Posterior vena cava (tissue), 2 donors: Measurements from ENCODE around the gene ZNF786. TPM values are rescaled to one million over a fixed set of nuclear protein-coding genes. Genes with fewer than 3 reads are reported as not detected.

ENCODE experiments used
- DNase-seq: peaks from one replicate; pipeline ENCODE4 v3.0.0-alpha.2; 2020; ENCODE audit warnings: low spot score
- intact Hi-C, 2 donors: fragments of 100-400 bp; cut with DNase I; formaldehyde crosslinking; loops; one replicate each; pipeline versions ENCODE4 v1.14.1 to v1.14.2; 2022 to 2023
- long read RNA-seq, 2 donors: library from polyadenylated mRNA; unstranded; transcript quantifications; one replicate each; pipeline ENCODE4 v2.0.0, GENCODE V29; 2020 to 2021
- total RNA-seq, 2 donors: library from RNA; stranded (reverse); fragmentation: NEBNext Ultra II Directional; extraction: Animal tissue kit (Norgen Biotek cat#: 25700); gene quantifications; one replicate each; pipeline ENCODE4 v1.2.1, GENCODE V29; 2021
- donor health status: DM: yes; HTN: yes; CAD: no.
- donor health status: DM: yes; HTN: yes; CAD: no.

Gene ZNF786, protein sequence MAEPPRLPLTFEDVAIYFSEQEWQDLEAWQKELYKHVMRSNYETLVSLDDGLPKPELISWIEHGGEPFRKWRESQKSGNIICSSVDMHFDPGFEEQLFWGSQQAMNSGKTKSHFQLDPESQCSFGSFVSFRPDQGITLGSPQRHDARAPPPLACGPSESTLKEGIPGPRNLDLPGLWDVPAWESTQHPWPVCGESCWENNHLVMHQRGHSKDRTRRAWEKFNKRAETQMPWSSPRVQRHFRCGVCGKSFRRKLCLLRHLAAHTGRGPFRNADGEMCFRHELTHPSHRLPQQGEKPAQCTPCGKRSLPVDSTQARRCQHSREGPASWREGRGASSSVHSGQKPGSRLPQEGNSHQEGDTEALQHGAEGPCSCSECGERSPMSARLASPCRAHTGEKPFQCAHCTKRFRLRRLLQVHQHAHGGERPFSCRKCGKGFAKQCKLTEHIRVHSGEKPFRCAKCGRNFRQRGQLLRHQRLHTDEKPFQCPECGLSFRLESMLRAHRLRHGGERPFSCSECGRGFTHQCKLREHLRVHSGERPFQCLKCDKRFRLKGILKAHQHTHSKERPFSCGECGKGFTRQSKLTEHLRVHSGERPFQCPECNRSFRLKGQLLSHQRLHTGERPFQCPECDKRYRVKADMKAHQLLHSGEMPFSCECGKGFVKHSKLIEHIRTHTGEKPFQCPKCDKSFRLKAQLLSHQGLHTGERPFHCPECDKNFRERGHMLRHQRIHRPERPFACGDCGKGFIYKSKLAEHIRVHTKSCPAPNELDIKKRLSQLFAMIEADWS
- total RNA-seq, result 1 to 10 TPM; 3.4 to 4.6 TPM
- long read RNA-seq, donor 1, partial matches to known transcripts, result 0 of 5 reads
- long read RNA-seq, donor 1, other reads (novel, unspliced or antisense), result 1 of 5 reads
- long read RNA-seq, donor 2, partial matches to known transcripts, result 3 of 9 reads
- long read RNA-seq, donor 2, other reads (novel, unspliced or antisense), result 2 of 9 reads

DNA sequence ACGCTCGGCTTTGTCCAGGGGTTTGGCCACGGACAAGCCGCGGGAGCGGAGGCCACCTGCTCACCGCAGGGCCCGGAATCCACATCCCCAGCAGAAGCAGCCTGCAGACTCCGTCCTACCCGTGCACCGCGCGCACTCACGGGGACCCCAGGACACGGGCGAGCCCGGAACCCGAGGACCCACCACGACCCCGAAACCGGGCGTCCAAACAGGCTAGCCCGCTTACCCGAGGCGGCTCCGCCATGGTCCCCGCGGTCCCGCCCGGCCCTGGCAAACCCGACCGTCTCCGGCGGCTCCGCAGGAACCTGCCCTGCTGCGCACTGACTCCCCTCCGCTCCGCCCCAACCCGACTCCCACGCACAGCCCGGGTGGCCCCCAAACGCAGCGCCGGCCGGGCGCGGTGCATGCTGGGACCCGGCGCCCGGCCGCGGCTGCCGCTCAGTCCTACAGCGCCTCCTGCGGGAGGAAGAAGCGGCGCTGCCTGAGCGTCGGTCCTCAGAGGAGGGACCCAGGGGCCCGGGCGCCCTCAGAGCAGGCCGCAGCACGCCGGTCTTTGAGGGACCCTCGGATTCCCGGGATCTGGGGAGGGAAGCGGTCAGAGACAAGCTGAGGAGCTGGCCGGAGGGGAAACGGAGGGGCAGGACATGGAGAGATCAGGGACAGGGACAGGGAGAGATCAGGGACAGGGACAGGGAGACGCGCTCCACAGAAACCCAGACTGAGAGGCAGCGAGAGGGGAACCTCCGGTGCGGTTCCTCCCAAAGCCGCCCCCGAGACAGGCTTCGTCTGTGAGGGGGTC is at the start of gene ZNF786:
Gene ZNF786, minus strand, starts transcription at position 322 of the 799 bp plus-strand sequence. Its CDS starts 78 bp downstream, at position 244.
- peak; percentile 96 for DNase-seq
- intact Hi-C loops, result loop anchor here (5.0 kb wide), 1 partner anchor 83 kb away; no protein-coding TSS in a partner anchor

DNA sequence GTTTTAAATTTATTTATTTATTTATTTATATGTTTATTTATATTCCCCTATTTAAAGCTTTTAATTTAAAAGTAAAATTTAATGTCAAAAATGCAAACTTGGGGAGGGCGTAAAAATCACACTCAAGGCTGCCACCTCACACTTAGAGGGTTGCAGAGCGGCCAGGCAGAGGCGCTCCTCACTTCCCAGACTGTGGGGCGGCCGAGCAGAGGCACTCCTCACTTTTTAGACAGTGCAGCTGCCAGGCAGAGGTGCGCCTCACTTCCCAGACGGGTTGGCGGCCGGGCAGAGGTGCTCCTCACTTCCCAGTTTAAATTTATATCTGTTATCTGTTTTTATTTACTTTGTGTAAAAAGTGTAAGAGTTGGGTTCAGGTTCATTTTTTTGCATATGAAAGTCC is 45.6 kb upstream of the ZNF786 start:
- no peak for DNase-seq
- intact Hi-C loops, result no loop called here

DNA sequence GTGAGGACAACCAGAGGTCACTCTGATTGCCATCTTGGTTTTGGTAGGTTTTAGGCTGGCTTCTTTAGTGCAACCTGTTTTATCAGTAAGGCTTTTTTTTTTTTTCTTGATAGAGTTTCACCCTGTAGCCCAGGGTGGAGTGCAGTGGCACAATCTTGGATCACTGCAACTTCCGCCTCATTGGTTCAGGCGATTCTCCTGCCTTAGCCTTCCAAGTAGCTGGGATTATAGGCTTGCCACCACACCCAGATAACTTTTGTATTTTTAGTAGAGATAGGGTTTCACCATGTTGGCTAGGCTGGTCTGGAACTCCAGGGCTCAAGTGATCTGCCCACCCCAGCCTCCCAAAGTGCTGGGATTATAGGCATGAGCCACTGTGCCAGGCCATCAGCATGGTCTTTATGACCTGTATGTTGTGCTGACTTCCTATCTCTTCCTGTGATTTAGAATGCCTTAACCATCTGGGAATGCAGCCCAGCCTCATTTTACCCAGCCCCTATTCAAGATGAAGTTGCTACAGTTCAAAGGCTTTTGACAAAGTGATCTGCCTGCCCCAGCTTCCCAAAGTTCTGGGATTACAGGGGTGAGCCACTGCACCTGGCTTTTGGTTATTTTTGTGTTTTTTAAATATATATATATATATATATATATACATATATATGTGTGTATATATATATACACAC is 42.7 kb upstream of the ZNF786 start:
- intact Hi-C loops, result no loop called here
- DNase-seq, result no peak

DNA sequence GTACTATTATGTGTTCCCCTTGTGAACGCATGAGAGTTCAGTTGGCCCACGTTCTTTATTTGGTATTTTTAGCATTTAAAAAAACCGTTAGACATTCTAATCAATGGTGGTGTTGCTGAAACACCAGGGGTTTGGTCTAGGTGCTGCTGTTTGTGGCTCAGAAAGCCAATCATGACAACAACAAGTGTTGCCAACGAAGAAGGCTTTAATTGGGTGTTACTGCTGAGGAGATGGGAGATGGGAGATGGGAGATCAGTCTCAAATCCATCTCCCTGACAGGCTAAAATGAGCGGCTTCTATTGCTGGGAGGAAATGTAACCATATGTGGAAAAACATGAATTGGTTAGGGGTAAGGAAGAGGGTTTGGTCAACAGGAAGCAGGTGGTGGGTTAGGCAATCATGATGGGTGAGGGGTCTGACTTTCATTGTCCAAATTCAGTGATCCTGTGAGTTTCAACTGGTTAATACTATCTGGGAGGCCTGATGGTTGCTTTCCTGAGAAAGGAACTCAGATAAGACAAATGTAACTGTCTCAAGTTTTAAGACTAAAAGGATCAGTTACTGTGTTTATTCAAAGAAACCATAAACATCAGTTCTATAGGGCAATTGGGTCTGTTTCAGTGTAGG is 40.2 kb upstream of the ZNF786 start:
- no peak for DNase-seq
- intact Hi-C loops, result no loop called here

DNA sequence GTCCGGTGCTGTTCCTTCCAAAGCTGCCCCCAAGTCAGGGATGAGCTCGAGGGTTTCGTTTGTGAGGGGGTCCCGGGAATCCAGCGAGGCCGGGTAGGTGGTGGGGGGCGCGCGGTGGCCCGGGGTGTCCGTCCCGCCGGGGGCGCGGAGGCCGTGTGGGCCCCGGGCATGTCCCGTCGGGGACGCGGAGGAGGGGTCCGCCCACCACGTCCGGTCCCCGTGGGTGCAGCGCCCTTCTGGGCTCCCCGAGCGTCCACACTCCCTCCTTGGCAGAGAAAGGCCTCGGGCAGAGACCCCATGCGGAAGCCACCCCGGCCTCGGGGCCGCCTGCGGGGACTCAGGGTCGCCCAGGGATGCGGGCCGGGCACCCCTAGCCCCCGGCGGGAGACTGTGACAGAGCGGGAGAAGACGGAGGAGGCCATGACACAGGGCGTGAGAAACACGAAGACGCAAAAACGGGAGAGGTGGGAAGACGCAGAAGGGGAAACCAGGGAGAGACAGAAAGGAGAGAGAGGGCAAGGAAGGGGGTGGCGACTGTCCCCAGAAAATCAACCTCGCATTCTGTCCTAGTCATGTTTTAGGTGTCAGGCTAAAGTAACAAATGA is 36.2 kb upstream of the ZNF786 start:
- peak; percentile 85 for DNase-seq

DNA sequence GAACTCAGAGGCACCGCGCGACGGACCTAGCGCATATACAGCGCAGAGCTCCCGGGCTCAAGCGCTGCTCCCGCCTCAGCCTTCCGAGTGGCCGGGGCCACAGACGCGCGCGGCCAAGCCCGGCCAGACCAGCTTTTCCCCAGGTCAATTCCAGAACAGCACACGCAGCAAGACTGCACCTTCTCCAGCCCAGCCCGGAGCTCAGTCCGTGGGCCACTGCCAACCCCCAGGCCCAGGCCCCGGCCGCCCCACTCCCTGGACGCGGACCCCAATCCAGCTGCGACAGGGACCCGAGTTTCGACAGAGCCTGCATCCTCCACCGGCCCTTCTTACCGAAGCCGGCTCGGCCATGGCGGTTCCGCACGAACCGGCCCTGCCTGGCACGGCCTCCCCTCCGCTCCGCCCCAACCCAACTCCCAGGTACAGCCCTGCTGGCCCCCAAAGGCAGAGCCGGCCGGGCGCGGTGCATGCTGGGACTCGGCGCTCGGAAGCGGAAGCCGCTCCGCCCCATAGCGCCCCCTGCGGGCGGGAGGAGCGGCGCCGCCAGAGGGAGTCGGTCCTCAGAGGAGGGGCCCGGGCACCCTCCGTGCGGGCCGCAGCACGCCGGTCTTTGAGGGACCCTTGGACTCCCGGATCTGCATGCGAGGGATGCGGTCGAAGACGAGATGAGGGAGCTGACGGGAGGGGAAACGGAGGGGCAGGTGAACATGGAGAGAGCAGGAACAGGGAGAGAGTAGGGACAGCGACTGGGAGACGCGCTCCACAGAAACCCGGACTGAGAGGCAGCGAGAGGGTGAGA is 35.5 kb upstream of the ZNF786 start, which contains the start of gene ZNF425:
Gene ZNF425, minus strand, starts transcription at position 462 of the 799 bp plus-strand sequence. Its CDS starts 111 bp downstream, at position 351.
- DNase-seq, result peak; percentile 97
- intact Hi-C loops, result no loop called here

More for the DNA sequence above, 36.2 kb upstream of the ZNF786 start:
- intact Hi-C loops, result no loop called here

DNA sequence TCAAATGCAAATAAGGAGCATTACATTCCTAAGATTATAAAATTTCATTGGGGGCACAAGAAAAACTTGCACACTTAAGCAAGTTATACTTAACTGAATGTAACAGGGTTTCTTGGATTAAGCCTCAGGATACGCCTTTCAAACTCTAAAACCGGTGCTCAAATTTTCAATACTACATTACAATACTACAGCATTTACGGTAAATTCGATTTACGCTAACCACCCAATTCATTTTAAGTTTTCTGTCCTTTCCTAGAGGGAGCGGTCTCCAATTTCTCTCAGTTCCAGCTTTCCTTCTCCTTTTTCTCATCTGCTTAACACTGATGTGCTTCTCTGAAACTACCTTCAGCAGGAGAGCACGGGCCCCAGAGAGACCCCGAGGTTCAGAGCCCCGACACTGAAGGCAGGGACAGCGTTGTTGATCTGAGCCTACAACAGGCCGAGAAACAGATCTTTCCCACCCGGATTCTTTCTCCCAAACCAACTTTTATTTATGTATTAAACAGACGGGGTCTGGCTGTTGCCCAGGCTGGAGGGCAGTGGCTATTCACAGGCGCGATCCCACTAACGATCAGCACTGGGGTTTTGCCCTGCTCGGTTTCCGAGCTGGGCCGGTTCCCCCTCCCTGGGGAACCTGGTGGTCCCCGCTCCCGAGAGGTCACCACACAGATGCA is 34.8 kb upstream of the ZNF786 start:
- no peak for DNase-seq
- intact Hi-C loops, result no loop called here

DNA sequence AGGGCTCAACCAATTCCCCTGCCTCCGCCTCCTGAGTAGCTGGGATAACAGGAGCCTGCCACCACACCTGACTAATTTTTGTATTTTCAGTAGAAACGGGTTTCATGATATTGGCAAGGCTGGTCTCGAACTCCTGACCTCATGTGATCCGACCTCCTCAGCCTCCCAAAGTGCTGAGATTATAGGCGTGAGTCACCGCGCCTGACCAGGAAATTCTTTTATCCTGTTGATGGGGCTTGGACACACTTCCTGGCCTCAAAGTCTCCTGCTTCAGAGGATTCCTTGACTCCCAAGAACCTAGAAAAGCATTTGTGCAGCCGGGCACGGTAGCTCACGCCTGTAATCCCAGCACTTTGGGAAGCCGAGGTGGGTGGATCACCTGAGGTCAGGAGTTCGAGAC is 19.5 kb upstream of the ZNF786 start:
- intact Hi-C loops, result no loop called here
- no peak for DNase-seq

DNA sequence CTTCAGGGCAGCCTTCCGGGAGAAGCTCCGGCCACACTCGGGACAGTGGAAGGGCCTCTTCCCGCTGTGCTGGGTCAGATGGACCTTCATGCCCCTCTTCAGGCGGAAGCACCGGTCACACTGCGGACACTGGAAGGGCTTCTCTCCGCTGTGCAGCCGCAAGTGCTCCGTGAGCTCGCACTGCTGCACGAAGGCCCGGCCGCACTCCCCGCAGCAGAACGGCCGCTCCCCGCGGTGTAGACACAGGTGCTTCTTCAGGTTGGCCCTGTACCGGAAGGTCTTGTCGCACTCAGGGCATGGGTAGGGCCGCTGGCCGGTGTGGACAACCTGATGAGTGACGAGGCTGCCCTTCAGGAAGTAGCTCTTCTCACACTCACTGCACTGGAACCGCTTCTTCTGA is 14.2 kb upstream of the ZNF786 start:
- no peak for DNase-seq
- intact Hi-C loops, result no loop called here

DNA sequence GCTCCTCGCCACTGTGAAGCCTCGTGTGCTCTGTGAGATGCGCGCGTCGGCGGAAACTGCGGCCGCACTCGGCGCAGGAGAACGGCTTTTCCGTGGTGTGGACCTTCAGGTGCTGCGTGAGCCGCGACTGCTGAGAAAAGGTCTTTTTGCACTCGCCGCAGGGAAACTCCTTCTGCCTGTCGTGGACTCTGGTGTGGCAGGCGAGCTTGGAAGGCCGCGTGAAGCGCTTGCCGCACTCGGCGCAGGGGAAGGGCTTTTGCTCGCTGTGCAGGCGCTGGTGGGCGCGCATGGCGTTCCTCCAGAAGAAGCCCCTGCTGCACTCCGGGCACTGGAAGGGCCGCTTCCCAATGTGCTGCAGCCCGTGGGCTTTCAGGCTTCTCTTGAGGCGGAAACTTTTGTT is 13.7 kb upstream of the ZNF786 start:
- no peak for DNase-seq
- intact Hi-C loops, result no loop called here

DNA sequence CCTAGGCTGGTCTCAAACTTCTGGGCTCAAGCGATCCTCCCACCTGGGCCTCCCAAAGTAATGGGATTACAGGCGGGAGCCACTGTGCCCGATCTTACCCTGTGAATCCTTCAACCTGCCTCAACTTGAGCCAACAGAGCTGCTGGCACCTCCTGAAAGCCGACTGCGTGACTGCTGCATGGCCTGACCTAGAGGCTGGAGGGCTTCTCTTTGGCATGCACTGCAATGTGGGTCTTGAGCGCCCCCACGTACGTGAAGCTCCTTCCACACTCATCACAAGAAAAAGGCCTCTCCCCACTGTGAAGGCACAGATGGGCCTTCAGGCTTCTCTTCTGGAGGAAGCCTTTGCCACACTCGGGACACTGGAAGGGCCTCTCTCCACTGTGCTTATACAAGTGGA is 12.9 kb upstream of the ZNF786 start:
- DNase-seq, result no peak
- intact Hi-C loops, result no loop called here

DNA sequence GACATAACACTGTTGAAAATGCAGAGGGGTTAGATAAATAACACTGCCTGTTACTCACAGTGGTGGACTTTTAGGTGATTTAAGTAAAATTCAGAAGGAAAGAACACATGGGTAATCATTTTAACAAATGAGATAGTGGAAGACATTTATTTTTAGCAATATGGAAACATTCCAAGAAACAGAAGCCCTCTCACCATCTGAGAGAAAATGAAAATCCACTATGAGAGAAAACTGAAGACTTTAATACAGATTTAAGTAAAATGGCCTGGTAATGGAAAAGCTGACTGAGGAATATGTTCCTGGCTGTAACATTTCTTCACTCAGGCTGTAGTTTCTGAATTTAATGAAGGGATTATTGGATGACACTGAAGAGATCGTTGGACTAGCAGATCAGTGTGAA is 12.1 kb upstream of the ZNF786 start:
- intact Hi-C loops, result no loop called here
- no peak for DNase-seq

DNA sequence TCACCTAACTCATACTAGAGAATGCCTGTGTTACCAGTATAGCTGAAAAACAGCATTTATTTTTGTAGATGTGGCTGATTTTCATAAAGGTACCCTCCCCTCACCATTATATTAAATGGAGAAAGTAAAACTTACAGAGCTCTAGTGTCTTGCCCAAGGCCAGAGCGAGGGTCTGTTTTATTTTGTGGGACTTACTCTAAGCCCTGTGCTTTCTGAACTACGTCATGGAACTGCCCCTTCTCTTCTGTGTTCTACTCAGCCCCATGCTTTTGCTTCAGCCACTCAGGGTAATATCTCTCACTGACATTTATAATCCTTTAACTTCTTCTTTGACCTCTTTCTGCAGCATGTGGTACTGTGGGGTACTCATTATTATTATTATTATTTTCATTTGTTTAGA is 10.3 kb upstream of the ZNF786 start:
- peak; percentile 10 for DNase-seq
- intact Hi-C loops, result no loop called here

DNA sequence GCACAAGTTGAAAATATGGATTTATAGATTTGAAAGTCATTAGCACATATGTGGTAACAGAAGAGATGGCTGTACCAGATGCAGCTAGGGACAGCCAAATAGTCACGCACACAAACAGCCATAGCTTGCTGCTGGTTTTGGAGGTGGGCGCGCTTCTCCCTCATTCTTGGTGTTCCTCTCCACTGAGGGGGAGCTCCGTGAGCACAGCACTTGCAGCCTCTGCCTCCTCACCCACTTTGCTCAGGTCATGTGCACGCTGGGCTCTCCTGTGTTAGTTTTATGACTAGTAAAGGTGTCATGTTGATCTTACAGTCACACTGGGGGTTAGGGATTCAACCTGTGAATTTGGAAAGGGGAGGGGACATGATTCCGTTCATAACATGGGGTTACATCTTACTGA is 8.5 kb upstream of the ZNF786 start:
- DNase-seq, result no peak
- intact Hi-C loops, result no loop called here

DNA sequence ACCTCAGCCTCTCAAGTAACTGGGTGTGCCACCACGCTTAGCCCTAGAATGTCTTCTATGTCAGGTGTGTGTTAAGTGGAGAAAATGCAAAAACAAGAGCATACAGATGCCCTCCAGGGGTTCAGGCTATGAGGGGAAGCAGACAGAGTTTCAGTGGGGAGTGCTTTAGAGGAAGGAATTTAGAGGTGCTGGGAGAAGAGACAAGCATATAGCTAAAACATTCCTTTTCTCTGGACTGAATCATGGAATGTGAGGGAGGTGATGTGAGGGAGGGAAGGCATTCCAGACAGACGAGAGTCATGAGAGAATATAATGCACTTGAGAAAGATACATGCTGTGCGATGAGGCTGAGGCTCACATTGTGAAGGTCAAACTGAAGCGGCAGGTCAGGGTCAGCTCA is 6.6 kb upstream of the ZNF786 start:
- intact Hi-C loops, result no loop called here
- no peak for DNase-seq

DNA sequence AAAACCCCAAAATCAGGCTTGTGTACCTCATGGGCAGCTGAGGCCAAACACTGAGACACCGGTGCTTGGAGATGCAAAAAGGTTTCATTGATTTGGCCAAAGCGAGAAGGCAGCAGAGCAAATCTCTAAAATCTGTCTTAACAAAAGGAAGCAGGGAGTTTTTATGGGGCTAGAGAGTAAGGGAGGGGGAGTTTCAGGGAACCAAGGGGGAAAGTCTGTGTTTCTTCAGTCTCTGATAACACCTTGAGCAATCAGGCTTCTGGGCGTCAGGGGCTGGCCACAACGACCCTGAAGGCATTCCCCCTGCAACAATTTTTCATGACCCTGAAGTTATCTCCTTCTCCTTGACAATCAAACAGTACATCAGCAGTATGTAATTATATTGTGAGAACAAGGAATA is 2.7 kb upstream of the ZNF786 start:
- intact Hi-C loops, result loop anchor here (5.0 kb wide), 1 partner anchor 86 kb away; no protein-coding TSS in a partner anchor
- peak; percentile 26 for DNase-seq
